H1 (cell line): ENCODE measurements around the gene KDM1A. TPM values are rescaled to one million over a fixed set of nuclear protein-coding genes. Genes with fewer than 3 reads are reported as not detected.

Experiments used
- CTCF ChIA-PET: fragments of 300-600 bp; sonication (Branson Sonifier 250); formaldehyde crosslinking; loops from one replicate; lab custom pipeline; 2021; ENCODE audit not compliant: partially characterized antibody; lab: Charles Lee
- POLR2A ChIA-PET: fragments of 300-600 bp; sonication (Branson Sonifier 250); formaldehyde crosslinking; loops from one replicate; lab custom pipeline; 2021; ENCODE audit warnings: inconsistent platforms; ENCODE audit not compliant: partially characterized antibody; lab: Charles Lee
- DNase-seq, 2 experiments: peaks; one replicate each; pipeline versions ENCODE4 v3.0.0 to v3.0.0-alpha.2; 2010 to 2022; ENCODE audit warnings: low spot score in 2 of 2, low read depth in 1 of 2, mixed read lengths in 1 of 2
- FAIRE-seq: peaks from 2 replicates; lab custom pipeline; 2011; peaks lifted over from hg19 to GRCh38; lab: Jason Lieb, UNC
- H2AFZ ChIP-seq: 2 replicates; pipeline ENCODE4 v1.8.1; 2012; ENCODE audit warnings: low read length, inconsistent platforms
- H2AK5ac ChIP-seq: 2 replicates; pipeline ENCODE4 v1.6.1; 2013; ENCODE audit warnings: low read depth, low read length
- H2BK120ac ChIP-seq: replicated peaks from 2 replicates; pipeline ENCODE3; 2013; ENCODE audit warnings: low read depth, low read length, inconsistent platforms
- H2BK12ac ChIP-seq: 2 replicates; pipeline ENCODE4 v1.6.1; 2013; ENCODE audit warnings: low read depth, low read length
- H2BK15ac ChIP-seq: 2 replicates; pipeline ENCODE4 v1.6.1; 2013; ENCODE audit warnings: low read length
- H2BK20ac ChIP-seq: 2 replicates; pipeline ENCODE4 v1.6.1; 2013; ENCODE audit warnings: low read length
- H2BK5ac ChIP-seq: 2 replicates; pipeline ENCODE4 v1.6.1; 2013; ENCODE audit warnings: low read depth, low read length
- H3K14ac ChIP-seq: 2 replicates; pipeline ENCODE4 v1.6.1; 2013; ENCODE audit warnings: inconsistent platforms; ENCODE audit not compliant: insufficient read length
- H3K18ac ChIP-seq: 2 replicates; pipeline ENCODE4 v1.6.1; 2013; ENCODE audit warnings: low read length; ENCODE audit errors: extremely low read depth
- H3K23ac ChIP-seq: 2 replicates; pipeline ENCODE4 v1.6.1; 2013; ENCODE audit warnings: inconsistent platforms; ENCODE audit not compliant: insufficient read length
- H3K23me2 ChIP-seq: 2 replicates; pipeline ENCODE4 v1.6.1; 2013; ENCODE audit warnings: low read depth, low read length
- H3K27ac ChIP-seq: 2 replicates; pipeline ENCODE4 v1.6.1; 2011; ENCODE audit warnings: low read depth, low read length, inconsistent platforms
- H3K27me3 ChIP-seq, 4 experiments: replicated peaks in 1 of 4; 1 replicate in 1 of 4; 2 replicates in 3 of 4; pipeline versions ENCODE4 v1.6.1 to v1.8.1; 2011 to 2013; ENCODE audit warnings: low read length in 3 of 4, mild to moderate bottlenecking in 3 of 4, inconsistent platforms in 2 of 4, mixed read lengths in 2 of 4, moderate library complexity in 1 of 4; ENCODE audit not compliant: control insufficient read depth in 3 of 4, insufficient read depth in 3 of 4; ENCODE audit errors: extremely low read depth in 1 of 4
- H3K36me3 ChIP-seq, 4 experiments: 2 replicates each; pipeline versions ENCODE4 v1.6.1 to v1.8.1; 2011 to 2013; ENCODE audit warnings: mild to moderate bottlenecking in 4 of 4, low read length in 3 of 4, moderate library complexity in 2 of 4, control low read depth in 1 of 4, inconsistent platforms in 1 of 4; ENCODE audit not compliant: insufficient read depth in 4 of 4, control insufficient read depth in 2 of 4
- H3K4ac ChIP-seq: replicated peaks from 2 replicates; pipeline ENCODE3; 2013; ENCODE audit warnings: low read length, low read depth, mixed read lengths, inconsistent platforms; ENCODE audit not compliant: insufficient read length
- H3K4me1 ChIP-seq, 4 experiments: replicated peaks in 1 of 4; 1 replicate in 1 of 4; 2 replicates in 3 of 4; pipeline versions ENCODE4 v1.6.1 to v1.8.1; 2011 to 2013; ENCODE audit warnings: low read length in 3 of 4, inconsistent platforms in 2 of 4, mixed read lengths in 1 of 4; ENCODE audit not compliant: insufficient read depth in 4 of 4, control insufficient read depth in 3 of 4
- H3K4me2 ChIP-seq, 2 experiments: 2 replicates each; pipeline versions ENCODE4 v1.6.1 to v1.8.1; 2011 to 2013; ENCODE audit warnings: low read depth in 2 of 2, low read length in 2 of 2, control low read depth in 1 of 2, inconsistent platforms in 1 of 2, mild to moderate bottlenecking in 1 of 2; ENCODE audit not compliant: insufficient read depth in 1 of 2
- H3K4me3 ChIP-seq, 4 experiments: fragments of 200-600, 300-600 bp in 1 of 4; sonication (generic), shearing (Covaris generic), sonication (Bioruptor Twin) in 1 of 4; 2 replicates each; pipeline versions ENCODE4 v1.5.1 to v1.8.1; 2011 to 2016; ENCODE audit warnings: low read length in 4 of 4, low read depth in 3 of 4, control low read depth in 2 of 4, inconsistent platforms in 2 of 4, mild to moderate bottlenecking in 2 of 4, mixed read lengths in 1 of 4, moderate library complexity in 1 of 4; ENCODE audit not compliant: insufficient read depth in 2 of 4; ENCODE audit errors: extremely low read depth in 1 of 4
- H3K56ac ChIP-seq: replicated peaks from 2 replicates; pipeline ENCODE3; 2013; ENCODE audit warnings: low read depth, mild to moderate bottlenecking, mixed read lengths, low read length, inconsistent platforms; ENCODE audit not compliant: insufficient read length
- H3K79me1 ChIP-seq: 2 replicates; pipeline ENCODE4 v1.6.1; 2013; ENCODE audit warnings: low read depth, low read length, control low read depth
- H3K79me2 ChIP-seq, 2 experiments: 2 replicates each; pipeline versions ENCODE4 v1.6.1 to v1.8.1; 2012 to 2013; ENCODE audit warnings: low read length in 2 of 2, mild to moderate bottlenecking in 2 of 2, inconsistent platforms in 1 of 2; ENCODE audit not compliant: insufficient read depth in 2 of 2, control insufficient read depth in 1 of 2
- H3K9ac ChIP-seq, 4 experiments: replicated peaks in 1 of 4; 1 replicate in 1 of 4; 2 replicates in 3 of 4; pipeline versions ENCODE4 v1.6.1 to v1.8.1; 2011 to 2013; ENCODE audit warnings: low read depth in 3 of 4, low read length in 3 of 4, control low read depth in 2 of 4, mild to moderate bottlenecking in 2 of 4, moderate library complexity in 2 of 4, inconsistent platforms in 1 of 4; ENCODE audit errors: extremely low read depth in 1 of 4
- H3K9me3 ChIP-seq, 2 experiments: 2 replicates each; pipeline versions ENCODE4 v1.6.1 to v1.8.1; 2012 to 2013; ENCODE audit warnings: mild to moderate bottlenecking in 2 of 2, moderate library complexity in 2 of 2, control low read depth in 1 of 2, inconsistent platforms in 1 of 2, low read depth in 1 of 2, low read length in 1 of 2, mixed read lengths in 1 of 2; ENCODE audit not compliant: insufficient read depth in 2 of 2
- H4K20me1 ChIP-seq, 2 experiments: replicated peaks in 1 of 2; 2 replicates each; pipeline versions ENCODE3 to v1.8.1; 2011 to 2013; ENCODE audit warnings: inconsistent platforms in 2 of 2, low read length in 2 of 2, mild to moderate bottlenecking in 1 of 2; ENCODE audit not compliant: insufficient read depth in 2 of 2, control insufficient read depth in 1 of 2
- H4K5ac ChIP-seq: 2 replicates; pipeline ENCODE4 v1.6.1; 2013; ENCODE audit warnings: low read length, low read depth, mixed read lengths, inconsistent platforms; ENCODE audit not compliant: insufficient read length
- H4K8ac ChIP-seq: 2 replicates; pipeline ENCODE4 v1.8.0; 2013; ENCODE audit warnings: mild to moderate bottlenecking, moderate library complexity, low read length, inconsistent platforms; ENCODE audit not compliant: insufficient read depth; ENCODE audit errors: extremely low read depth
- H4K91ac ChIP-seq: replicated peaks from 2 replicates; pipeline ENCODE3; 2013; ENCODE audit warnings: low read length, mixed read lengths, inconsistent platforms; ENCODE audit not compliant: insufficient read length
- BCL11A ChIP-seq, 2 experiments: IDR thresholded peaks; one replicate each; pipeline ENCODE4 v1.6.1; 2011; ENCODE audit warnings: low read depth in 2 of 2, low read length in 2 of 2, mild to moderate bottlenecking in 2 of 2
- CHD2 ChIP-seq: IDR thresholded peaks from 2 replicates; pipeline ENCODE4 v1.6.1; 2012; ENCODE audit warnings: low read length, improper control_type of control experiment
- CTBP2 ChIP-seq: IDR thresholded peaks from 2 replicates; pipeline ENCODE4 v1.7.0; 2011; ENCODE audit warnings: borderline replicate concordance, mild to moderate bottlenecking, moderate library complexity, mixed read lengths, low read length; ENCODE audit not compliant: insufficient read depth, insufficient read length
- EGR1 ChIP-seq: IDR thresholded peaks from 2 replicates; pipeline ENCODE4 v1.6.1; 2011; ENCODE audit warnings: low read depth, low read length, borderline replicate concordance
- JUN ChIP-seq: IDR thresholded peaks from 2 replicates; pipeline ENCODE4 v1.6.1; 2011; ENCODE audit warnings: low read depth, mild to moderate bottlenecking, improper control_type of control experiment, low read length
- NANOG ChIP-seq: IDR thresholded peaks from 2 replicates; pipeline ENCODE4 v1.6.1; 2011; ENCODE audit warnings: low read length, low read depth, mild to moderate bottlenecking, inconsistent platforms; ENCODE audit not compliant: insufficient read depth, poor library complexity, severe bottlenecking
- WGBS, 2 experiments: shearing (Covaris generic) in 1 of 2; methylation state at CpG; one replicate each; pipeline versions ENCODE4 v1.1.6 to v1.1.7; 2013 to 2015; ENCODE audit warnings: low lambda C conversion rate in 2 of 2, mixed read lengths in 2 of 2, inconsistent platforms in 1 of 2, low coverage in 1 of 2, missing lambda C conversion rate in 1 of 2; ENCODE audit not compliant: insufficient replicate concordance in 2 of 2, insufficient coverage in 1 of 2, insufficient read length in 1 of 2; ENCODE audit errors: extremely low coverage in 1 of 2, missing lambda C conversion rate in 1 of 2; 5-methylcytosine and 5-hydroxymethylcytosine counted together
- polyA plus RNA-seq, 7 experiments: library from polyadenylated mRNA; depleted of rRNA in 3 of 7; stranded (reverse) in 5 of 7; unstranded in 2 of 7; fragments of >200 nt in 5 of 7; fragments of 200-250 nt in 2 of 7; gene quantifications; 1 replicate in 5 of 7; 2 replicates in 1 of 7; 4 replicates in 1 of 7; pipeline versions ENCODE4 v1.2.1 to v1.2.3, GENCODE V29; 2011 to 2013; ENCODE audit warnings: missing spikeins in 2 of 7, mixed read lengths in 2 of 7
- total RNA-seq: library from RNA; stranded (reverse); fragmentation: NEBNext Ultra II Directional; extraction: Animal tissue kit (Norgen Biotek cat#: 25700); gene quantifications from 2 replicates; pipeline ENCODE4 v1.2.1, GENCODE V29; 2021

Gene KDM1A
- total and polyA plus RNA-seq, 2 of the 8 experiments (the other 6 are each of a cell fraction or from before 2014, with no cell fraction given): 216 to 275 TPM

DNA sequence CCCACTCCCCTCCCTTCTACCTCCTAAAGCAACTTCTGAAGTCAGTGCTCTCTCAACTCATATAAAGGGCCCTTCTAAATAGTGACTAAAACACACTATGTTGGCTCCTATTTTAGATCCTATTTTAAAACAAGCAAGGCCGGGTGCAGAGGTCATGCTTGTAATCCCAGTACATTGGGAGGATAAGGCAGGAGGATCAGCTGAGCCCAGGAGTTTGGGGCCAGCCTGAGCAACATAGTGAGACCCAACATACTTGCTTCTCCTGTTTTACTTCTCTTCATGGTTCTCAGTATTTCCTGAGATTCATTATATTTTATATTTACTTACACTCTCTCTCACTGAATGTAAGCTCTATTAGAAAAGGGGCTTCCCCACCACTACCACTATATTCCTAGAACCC is 106.9 kb downstream of the KDM1A start:
- no peak overlapping the region for H2BK20ac ChIP-seq
- FAIRE-seq (no peak), DNase-seq (no peak)
- H3K23me2 ChIP-seq: no peaks in the 10 kb centered on the region; the same call in 1 of the 2 replicates
- H2BK15ac ChIP-seq: no peak overlapping the region
- H3K27me3 ChIP-seq: no peaks in the 10 kb centered on the region
- H4K5ac ChIP-seq: no peak overlapping the region
- H2BK5ac ChIP-seq: no peak overlapping the region
- POLR2A ChIA-PET: interaction anchor here (1.5 kb wide), 1 partner anchor 37 kb away, joined by 3 read pairs; no protein-coding TSS in a partner anchor
- no peak overlapping the region for H3K56ac ChIP-seq
- peaks cover 0 to 4% of the 10 kb centered on the region in 2 experiments for H4K20me1 ChIP-seq
- no peak overlapping the region for H4K8ac ChIP-seq
- H2BK12ac ChIP-seq: no peak overlapping the region
- no peaks in the 10 kb centered on the region for H3K36me3 ChIP-seq
- H3K27ac ChIP-seq: no peak overlapping the region
- no peak overlapping the region for H3K4ac ChIP-seq
- no peak overlapping the region for H4K91ac ChIP-seq
- H3K23ac ChIP-seq: no peak overlapping the region
- H3K14ac ChIP-seq: no peak overlapping the region
- CTCF ChIA-PET: interaction anchor here (1.8 to 2.4 kb wide), 2 partner anchors 27 to 57 kb away, joined by 5 to 10 read pairs; no protein-coding TSS in a partner anchor
- no peak overlapping the region for H2AK5ac ChIP-seq
- H3K79me2 ChIP-seq: peaks cover 0 to 87% of the 10 kb centered on the region in 2 experiments; a peak in 3 of 4 replicates
- H3K9me3 ChIP-seq: no peaks in the 10 kb centered on the region
- no peak overlapping the region for H3K4me2 ChIP-seq
- 92% methylated on average over 1 of the region's 1 CpG; no CpG with 5 or more reads in 1 of the 2 experiments for WGBS, 2 experiments
- H3K4me1 ChIP-seq: peaks cover 0 to 6% (median 0%) of the 10 kb centered on the region in 4 experiments; a peak in 4 of 7 replicates
- no peak overlapping the region for H3K9ac ChIP-seq
- H3K4me3 ChIP-seq: no peak overlapping the region
- H3K18ac ChIP-seq: no peak overlapping the region
- H2BK120ac ChIP-seq: no peak overlapping the region
- no peak overlapping the region for H2AFZ ChIP-seq
- H3K79me1 ChIP-seq: peaks cover 8% of the 10 kb centered on the region
- TF ChIP-seq BCL11A (IDR thresholded peaks at IDR 0.05; ENCODE audit: low read depth in 2 of 2, low read length in 2 of 2): no peak
- TF ChIP-seq JUN: no peak
- TF ChIP-seq NANOG: no peak
- TF ChIP-seq CTBP2: no peak
- no peak for TF ChIP-seq EGR1
- no peak for TF ChIP-seq CHD2
